GM19455 (cell line): ENCODE results near the gene MRPS31.
A peak's percentile ranks its signal among the peaks of the same experiment; 100 is the strongest.

Experiments
- ATAC-seq: cut with Tn5 transposase; IDR thresholded peaks from one replicate; pipeline ENCODE4 v1.9.1; 2021; ENCODE audit not compliant: unreplicated experiment

Gene MRPS31

DNA sequence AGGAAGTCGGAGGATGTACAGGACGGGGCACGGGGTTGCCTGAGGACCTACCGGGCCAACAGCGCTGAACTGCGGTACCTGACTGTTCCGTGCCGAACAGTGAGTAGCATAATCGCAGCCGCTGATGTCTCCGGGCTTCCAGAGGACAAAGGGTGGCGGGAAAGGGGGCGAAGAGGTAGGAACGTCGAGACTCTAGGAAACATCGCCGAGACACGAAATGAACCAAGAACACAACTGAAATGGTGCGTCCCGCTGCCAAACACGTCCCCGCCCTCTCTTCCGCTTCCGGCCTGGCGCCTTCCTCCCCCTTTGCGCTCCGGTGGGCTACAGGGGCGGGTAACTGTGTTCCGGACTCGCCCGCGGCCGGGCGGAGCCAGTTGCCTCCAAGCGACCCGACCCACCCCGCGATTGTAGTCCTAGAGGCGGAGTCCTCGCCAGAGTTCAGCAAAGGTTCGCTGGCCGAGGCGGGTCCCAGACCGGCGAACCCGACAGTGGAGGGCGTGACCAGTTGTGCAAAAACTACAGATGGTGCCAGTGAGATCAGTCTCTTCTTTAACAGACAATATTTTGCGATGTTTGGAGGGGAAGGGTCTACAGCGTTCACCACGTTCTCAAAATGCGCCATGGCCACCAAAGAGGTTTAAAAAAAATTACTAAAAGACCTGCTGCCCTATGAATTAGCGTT, at the start of gene MRPS31:
MRPS31 (minus strand) TSS at position 257 of the 685 bp plus-strand sequence; CDS start at position 203, 54 bp downstream.
- ATAC-seq, result peak; percentile 97

DNA sequence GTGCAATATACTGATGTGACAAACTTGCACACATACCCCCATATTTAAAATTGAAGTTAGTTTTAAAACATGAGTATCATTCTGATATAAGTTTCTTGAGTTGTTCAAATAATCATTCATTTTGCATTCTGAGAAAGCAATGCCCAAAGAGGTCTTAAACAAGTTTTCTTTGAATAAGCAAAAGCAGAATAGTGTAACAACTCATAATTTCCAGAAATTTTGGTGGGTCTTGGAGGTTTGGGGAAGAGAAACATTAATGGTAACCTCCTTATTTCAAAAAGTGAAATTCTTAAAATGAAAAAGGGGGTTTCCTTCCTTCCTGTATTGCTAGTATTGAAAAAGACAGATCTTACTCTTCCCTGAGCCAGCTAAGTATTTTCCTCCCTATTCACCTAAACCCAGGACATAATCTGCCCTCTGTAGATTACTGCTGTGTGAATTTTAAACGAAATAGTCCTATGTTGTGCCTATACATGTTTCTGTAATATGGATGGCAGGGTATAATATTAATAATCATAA, 48.9 kb upstream of the MRPS31 start:
- ATAC-seq, result no peak

DNA sequence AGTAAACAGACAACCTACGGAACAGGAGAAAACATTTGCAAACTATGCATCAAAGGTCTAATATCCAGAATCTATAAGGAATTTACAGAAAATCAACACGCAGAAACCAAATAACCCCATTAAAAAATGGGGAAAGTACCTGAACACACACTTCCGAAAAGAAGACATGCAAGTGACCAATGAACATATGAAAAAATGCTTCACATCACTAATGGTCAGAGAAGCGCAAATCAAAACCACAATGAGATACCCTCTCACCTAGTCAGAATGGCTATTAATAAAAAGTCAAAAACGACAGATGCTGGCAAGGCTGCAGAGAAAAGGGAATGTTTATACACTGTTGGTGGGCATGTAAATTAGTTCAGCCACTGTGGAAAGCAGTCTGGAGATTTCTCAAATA, 47.9 kb upstream of the MRPS31 start:
- ATAC-seq, result no peak

DNA sequence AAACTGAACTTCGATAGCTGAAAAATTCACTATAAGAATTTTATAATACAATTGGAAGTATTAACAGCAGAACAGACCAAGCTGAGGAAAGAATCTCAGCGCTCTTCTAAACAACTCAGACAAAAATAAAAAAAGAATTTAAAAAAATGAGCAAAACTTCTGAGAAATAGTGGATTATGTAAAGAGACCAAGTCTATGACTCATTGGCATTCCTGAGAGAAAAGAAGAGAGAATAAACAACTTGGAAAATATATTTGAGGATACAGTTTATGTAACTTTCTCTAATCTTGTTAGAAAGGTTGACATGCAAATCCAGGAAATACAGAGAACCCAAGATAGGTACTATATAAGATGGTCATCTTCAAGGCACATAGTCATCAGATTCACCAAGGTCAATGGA, 43.8 kb upstream of the MRPS31 start:
- ATAC-seq, result no peak

DNA sequence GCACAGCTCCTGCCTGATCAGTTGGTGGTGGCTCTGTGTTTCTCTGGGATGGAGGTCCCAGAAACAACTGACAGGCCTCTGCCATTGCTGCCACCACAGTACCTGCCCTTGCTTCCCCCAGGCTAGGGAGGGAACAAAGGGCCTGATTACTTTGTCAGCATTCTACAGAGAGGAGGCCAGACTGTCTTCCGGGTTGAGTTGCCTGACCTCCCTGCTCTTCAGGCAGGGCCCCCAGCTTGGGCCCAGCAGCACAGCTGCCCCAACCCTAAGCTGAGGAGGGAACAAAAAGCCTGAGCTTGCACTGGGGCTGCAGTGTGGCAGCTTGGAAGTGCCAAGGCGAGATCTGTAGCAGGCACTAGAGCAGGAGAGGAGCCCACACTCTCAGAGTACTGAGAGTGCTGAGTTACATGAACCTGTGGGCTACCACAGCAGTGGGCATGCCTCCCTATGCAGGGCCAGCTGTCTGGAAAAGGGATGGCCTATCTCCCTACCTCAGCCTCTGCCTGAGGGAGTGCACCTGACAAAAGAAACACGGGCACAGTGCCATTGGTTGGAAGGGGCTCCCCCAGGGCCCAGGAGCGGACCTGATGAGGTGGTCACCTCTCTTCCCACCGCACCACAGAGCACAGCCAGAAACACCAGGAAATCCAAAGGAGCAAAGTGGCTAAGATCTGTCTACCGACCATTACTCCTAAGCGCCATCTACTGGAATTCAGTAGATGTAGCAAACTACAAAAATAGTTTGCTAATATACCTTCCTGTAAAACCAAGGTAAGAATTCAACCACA, 42.9 kb upstream of the MRPS31 start:
- peak; percentile 58 for ATAC-seq

DNA sequence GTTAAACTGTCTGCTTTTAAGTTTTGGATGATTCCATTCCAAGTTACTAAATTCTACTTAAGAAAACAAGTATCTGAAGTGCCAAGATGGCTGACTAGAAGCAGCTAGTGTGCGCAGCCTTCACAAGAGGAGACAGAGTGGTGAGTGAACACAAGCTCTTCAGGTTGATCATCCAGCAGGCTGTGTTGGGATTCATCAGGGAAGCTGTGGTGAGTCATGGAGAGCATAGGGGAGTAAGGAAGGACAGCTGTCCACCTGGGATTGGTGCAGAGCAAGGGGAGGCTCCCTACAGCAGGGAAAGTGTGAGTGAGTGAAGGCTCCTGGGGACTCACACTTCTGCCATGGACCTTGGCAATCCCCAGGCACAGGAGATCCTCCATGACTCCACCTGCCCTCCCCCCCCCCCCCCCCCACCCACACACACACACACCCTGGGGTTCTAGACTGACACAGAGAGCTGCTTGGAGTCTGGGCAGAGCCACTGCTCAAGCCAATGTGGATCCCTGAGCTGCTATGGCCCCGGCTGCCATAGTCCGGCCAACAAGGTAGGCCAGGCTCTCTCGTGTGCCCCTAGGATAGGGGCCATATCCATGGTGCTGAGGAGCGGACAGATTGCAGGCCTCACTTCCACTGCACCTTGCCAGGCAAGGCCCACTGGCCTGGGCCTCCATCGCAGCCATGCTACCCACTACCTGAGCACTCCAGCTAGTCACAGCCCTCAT, 41.9 kb upstream of the MRPS31 start:
- ATAC-seq, result no peak

DNA sequence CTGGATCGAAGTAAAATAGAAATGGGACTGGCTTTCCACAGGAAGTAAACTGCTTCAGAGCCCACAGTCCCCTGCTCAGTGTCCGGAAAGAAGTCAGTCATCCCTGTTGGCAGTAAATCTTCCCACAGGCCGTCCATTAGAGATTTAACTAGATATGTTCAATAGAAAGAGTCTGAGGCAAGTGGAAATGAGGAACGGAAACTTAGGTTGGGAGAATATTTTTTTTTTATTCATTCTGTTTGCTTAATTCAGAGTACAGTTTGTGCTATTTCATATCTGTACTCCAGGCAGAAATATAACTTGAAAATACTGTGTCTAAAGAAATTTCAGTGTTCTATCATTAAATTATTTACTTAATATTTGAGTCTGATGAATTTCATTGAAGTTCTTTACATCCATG, 41.1 kb upstream of the MRPS31 start:
- no peak for ATAC-seq

DNA sequence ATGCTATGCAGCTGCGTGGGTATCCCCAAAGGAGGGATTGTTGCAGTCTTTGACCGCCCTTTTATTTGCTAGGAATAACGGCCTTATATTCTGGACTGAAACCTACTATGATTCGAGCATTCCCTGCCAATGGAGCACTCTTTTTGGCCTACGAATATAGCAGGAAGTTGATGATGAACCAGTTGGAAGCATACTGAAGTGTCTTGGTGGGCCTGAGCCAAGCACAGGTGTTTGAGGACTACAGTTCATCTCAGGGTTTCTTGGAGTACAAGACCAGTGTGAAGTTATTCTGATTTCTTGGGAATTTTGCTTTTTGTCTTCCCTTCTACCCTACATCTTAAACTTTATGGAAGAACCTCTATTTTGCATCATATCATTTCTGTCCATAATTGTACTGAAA, 38.5 kb upstream of the MRPS31 start:
- ATAC-seq, result no peak

DNA sequence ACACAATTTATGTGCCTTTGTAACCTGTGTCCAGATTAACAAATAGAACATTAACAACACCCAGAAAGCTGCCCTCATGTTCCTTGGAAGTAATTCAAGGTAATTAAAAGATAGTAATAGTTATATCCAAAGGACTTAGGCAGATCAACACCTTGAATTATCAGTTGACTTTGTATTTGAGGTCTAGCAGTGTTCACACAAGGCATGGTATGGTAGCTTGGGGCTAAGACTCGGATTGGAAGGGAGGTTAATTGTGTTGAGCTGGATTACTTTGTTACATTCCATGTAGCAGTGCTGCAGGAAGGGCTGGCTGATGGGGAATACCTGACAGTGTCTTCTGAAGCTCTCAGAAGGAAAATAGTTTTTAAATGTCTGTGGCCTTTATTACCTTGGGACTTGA, 35.3 kb upstream of the MRPS31 start:
- ATAC-seq, result no peak

DNA sequence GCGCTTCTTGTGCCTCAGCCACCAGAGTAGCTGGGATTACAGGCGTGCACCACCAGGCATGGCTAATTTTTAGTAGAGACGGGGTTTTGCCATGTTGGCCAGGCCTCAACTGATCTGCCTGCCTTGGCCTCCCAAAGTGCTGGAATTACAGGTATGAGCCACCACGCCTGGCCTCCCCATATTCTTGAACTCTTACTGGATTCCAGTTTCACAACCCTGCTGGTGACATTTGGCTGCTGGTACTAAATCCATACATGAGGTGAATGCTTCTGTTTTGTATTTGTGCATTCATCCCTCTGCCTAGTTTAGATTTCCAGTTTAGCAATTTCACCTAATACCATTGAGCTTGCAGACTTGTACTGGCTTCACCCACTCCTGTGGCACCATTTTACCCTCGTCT, 32.3 kb upstream of the MRPS31 start:
- ATAC-seq, result no peak

DNA sequence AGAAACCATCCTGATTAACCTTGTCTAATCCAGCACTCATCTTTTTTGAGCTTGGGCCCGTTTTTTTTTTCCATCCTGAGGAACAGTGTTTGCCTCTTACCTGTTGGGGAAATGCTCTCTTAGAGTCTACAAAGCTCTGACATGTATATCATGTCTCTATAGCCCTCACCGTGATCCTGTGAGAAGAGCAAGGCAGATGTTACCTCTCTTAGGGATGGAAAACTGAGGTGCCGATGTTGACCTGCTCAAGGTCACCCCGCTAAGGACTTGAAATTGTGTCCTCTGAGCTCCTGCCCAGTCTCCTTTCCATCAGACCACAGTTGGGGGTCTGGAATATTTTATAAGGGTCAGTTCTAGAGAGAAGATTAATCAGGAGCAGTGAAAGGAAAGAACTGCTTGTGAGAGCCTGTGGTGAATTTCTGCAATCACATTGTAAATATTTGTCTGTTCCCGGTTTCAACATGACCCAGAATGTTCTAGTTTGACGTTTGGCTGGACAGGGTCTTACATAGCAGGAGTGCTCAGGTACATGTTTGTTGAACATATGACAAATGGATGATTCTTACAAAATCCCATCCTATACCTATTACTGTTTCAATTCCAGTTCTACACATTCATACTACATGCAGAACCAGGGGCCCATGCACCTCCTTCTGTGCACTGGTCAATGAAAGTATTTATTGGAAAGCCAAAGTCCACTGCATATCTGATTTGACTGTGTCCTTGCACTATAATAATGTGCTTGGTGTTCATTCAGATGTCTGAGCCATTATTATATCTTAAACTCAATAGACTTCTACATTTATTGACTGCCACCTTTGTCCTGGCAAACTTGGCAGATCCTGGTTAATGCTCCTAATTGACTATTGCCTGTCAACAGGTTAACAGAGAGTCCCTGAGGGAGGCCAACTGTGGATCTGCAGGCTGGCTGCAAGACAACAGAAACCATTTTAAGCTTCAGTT, 30.5 kb upstream of the MRPS31 start:
- no peak for ATAC-seq

DNA sequence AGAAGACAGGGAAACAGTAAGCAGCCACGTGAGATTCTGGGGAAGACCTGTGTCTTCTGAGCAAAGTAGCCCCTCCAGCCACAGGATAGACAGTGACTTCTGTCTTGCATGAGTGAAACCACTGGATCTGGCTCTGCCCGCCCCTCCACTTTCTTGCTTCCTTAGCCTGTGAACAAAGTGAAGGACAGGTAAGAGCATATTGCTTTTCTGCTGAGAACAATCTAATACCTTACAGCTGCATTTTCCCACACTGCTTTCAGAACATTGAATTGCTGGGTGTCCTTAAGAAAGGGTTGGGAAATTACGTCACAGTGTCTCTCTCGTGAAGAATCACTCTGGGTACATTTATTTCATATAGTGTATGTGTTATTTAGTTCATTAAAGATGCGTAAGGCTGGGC, 29.6 kb upstream of the MRPS31 start:
- no peak for ATAC-seq

DNA sequence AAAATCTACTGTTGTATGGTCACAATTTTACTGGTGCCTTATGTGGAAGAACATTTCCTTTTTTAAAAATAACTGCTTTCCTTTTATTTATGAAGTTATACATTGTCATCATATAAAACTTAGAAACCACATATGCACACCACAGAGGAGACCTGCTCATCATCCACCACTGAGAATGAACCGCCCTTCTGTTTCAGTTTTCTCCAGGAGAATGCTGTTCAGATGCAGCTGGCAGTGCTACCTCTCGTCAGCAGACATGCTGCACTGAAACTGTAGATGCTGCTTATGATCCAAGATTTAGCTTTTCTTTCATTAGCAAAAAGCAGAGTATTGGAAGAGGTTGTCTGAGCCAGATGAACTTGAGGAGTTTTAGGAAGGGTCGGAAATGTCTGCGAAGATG, 28.5 kb upstream of the MRPS31 start:
- no peak for ATAC-seq

DNA sequence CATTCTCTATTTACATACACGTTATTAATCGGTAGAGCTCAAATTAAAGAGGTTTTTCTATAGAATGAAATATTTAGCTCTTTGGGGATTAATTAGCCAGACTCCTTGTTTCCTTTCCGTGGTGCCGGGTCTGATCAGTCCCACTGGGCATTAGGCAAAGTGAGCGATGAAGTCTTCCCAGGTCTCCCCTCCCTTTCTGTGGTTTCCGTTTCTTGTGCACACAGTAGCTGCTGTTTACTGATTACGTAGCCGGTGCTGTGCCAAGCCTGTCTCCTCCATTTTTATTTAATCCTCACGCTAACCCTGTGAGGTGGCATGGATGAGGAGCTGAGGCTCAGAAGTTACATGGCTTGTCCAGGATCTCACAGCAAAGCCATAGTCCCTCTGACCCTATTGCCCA, 27.4 kb upstream of the MRPS31 start:
- no peak for ATAC-seq

DNA sequence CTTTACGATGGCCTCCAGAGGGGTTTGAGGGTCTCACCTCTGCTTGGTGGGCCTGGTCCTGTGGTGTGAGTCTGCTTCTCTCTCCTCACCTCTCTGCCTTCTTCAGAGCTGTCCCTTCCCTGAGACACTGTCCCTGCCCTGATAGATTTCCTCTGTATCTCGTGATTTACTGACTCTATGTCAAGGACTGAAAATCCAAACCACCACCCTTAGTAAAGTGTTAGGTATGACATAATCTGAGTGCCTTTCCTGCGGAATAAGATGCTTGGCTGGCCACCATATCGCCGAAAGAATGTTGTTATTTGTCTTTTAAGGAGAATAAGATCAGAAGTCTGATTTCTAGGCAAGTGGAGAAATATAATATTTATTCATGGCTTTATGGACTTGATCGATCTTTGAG, 25.7 kb upstream of the MRPS31 start:
- ATAC-seq, result no peak

DNA sequence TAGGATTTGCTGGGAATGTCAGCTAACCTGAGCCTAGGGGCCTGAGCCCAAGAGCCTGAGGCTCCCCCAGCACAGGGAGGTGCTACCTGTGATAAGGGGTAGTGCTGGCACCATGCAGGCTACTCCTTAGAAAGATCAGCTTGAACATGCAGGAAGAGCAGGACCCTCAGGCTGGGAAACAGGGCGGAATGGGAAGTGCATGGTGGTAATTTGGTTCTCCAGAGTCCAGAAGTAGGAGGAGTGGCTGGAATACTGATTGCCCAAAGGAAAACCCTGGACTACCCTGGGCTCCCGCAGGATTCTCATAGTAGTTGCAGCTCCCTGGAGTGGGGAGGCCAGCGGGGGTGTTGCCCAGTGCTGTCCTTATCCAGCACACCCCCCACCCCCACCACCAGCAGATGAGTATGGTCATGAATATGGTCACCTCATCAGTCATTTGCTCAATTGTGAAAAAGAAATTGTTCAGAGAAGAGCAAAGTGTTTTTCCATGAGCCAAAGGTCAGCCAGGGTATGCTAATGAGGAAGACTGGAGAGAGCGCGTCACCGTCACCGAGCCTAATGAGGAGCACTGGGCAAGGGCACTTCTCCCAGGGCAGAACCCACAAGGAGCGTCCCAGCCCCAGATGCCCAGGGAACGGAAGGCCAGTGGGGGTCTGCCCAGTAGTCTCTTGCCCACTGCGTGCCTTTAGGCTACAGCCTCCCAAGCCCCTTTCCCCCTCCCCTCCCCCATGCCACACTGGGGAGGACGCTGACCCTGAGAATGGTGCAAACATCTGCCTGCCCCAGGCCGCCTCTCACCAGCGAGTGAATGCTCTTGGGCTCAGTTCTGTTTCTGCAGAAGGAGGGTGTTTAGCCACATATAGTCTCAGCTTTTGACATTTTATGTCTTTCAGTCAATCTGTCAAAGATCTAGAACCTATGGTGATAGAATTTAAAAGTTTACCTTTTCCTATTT, 23.7 kb upstream of the MRPS31 start:
- ATAC-seq, result no peak

DNA sequence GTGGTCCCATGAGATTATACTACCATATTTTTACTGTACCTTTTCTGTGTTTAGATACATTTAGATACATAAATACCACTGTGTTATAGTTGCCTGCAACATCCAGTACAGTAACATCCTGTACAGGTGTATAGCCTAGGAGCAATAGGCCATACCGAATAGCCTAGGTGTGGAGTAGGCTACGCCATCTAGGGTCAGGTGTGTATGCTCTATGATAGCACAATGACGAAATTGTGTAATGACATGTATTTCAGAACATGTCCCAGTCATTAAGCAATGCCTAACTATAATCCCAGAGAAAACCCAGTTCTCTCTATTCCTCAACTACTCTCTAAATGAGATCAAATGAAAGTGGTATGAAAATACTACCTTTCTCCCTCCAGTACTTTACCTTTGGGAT, 22.3 kb upstream of the MRPS31 start:
- no peak for ATAC-seq

DNA sequence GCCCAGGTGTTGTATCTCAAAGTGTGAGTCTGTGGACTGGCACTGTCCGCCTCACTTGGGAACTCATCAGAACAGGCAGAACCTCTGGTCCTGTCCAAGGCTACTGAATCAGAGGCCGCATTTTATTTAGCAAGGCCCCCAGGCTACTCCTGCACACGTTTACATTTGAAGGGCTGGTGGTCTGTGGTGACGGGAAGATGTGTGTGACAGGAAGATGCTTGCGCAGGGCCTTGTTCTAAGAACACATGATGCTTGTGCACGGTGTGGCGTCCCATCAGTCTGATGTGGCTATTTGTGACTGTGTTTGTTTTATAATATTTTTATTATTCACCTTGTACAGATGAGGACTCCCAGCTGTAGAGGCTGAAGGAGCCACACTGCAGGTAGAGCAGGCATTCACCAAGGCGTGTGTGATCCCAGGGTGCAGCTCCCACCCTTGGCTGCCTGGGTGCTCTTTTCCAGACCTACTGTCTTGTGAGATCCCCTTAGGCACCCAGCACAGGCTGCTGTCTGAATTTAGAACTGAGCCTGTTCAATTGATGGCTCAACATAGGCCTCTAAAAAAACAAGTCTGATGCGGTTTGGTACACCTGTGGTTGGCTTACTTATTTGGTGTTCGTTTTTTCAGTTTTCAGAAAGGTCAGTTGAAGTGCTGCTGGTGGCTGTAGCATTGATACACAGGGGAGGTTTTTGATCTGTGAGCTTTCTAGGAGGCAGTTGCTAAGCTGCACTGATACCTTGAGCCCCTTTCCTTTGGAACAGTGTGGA, 21.5 kb upstream of the MRPS31 start:
- ATAC-seq, result no peak

DNA sequence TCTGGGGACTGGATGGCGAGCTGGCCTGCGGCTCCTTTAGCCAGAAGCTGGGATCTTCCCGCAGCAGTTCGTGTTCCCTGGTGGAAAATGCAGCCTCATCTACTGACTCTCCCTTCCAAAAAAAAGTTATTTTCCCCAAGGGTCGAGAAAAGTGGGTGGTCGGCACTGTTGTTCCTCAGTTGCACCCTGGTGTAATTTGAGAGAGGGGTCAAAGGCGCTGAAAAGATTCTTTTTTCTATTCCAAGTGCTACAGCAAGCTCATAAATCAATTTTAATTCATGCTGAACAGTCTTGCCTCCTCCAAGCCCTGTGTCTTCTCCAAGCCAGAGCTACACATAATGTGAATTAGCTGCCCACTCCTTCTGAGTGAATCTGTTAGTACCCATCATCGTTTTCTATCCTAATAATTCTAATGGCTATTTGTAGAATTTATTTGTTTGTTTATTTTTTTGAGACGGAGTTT, 19.2 kb upstream of the MRPS31 start:
- ATAC-seq, result no peak
